ENCODE results near the gene DLGAP4. TPM values are rescaled to one million over a fixed set of nuclear protein-coding genes. Genes with fewer than 3 reads are reported as not detected.

The DLGAP4 gene
- total RNA-seq, 4 donors from 2014 or later, result 18.8 to 46.7 (median 45.0) TPM

GRCh38 chr20:36490191-36490590, 184.1 kb downstream of the DLGAP4 start:
- Histone ChIP-seq H3K27ac (peak overlapping the region; percentile 68 to 96 (median 91)), H3K4me3 (no peak overlapping the region), H3K9me3 (no peaks in the 10 kb centered on the region), H3K4me1 (peaks cover 82 to 94% of the 10 kb centered on the region in 2 donors), H3K36me3 (no peaks in the 10 kb centered on the region), H3K27me3 (no peaks in the 10 kb centered on the region)
- in situ Hi-C loops (cut with MboI; ENCODE audit: low sequenced_read_pairs in 4 of 4) (no loop called here), intact Hi-C loops (cut with DNase I; ENCODE audit: low total_unique reads) (loop anchor here (5.0 kb wide), 1 partner anchor 33 kb away; no protein-coding TSS in a partner anchor)
- no peak for DNase-seq
- no peak for ATAC-seq
- TF ChIP-seq CTCF (IDR thresholded peaks at IDR 0.05 in 4 of 5, conservative IDR thresholded peaks at IDR 0.05 in 1 of 5) (no peak), POLR2A (IDR thresholded peaks at IDR 0.05) (no peak)

- DNase-seq (no peak), ATAC-seq (peak in 1 of 2 donors; percentile 13)
- in situ Hi-C loops (cut with MboI; ENCODE audit: low sequenced_read_pairs in 4 of 4), result no loop called here
- Histone ChIP-seq H3K9me3 (no peaks in the 10 kb centered on the region), H3K36me3 (peaks cover 0 to 10% of the 10 kb centered on the region in 2 donors), H3K27me3 (no peaks in the 10 kb centered on the region), H3K4me3 (no peak overlapping the region), H3K4me1 (peaks cover 63 to 79% of the 10 kb centered on the region in 2 donors), H3K27ac (peak overlapping the region; percentile 89 to 96 (median 92))
- intact Hi-C loops (cut with DNase I; ENCODE audit: low total_unique reads), result loop anchor here (5.0 kb wide), 1 partner anchor 35 kb away; no protein-coding TSS in a partner anchor
- no peak for TF ChIP-seq POLR2A (IDR thresholded peaks at IDR 0.05)
- no peak for TF ChIP-seq CTCF (IDR thresholded peaks at IDR 0.05 in 4 of 5, conservative IDR thresholded peaks at IDR 0.05 in 1 of 5)
Observed at GRCh38 chr20:36491901-36492617, 185.9 kb downstream of the DLGAP4 start.

GRCh38 chr20:36493051-36493800, 187.1 kb downstream of the DLGAP4 start:
- ATAC-seq, result peak; percentile 31 to 33
- H3K27ac ChIP-seq, result peak overlapping the region; percentile 89 to 96 (median 92)
- peaks cover 0 to 22% of the 10 kb centered on the region in 2 donors for H3K36me3 ChIP-seq
- TF ChIP-seq POLR2A (IDR thresholded peaks at IDR 0.05) (peak; percentile 64 to 69), CTCF (IDR thresholded peaks at IDR 0.05 in 4 of 5, conservative IDR thresholded peaks at IDR 0.05 in 1 of 5) (peak; percentile 13 to 64 (median 58))
- H3K9me3 ChIP-seq, result no peaks in the 10 kb centered on the region
- H3K4me1 ChIP-seq, result peaks cover 52 to 68% of the 10 kb centered on the region in 2 donors
- H3K27me3 ChIP-seq, result no peaks in the 10 kb centered on the region
- intact Hi-C loops (cut with DNase I; ENCODE audit: low total_unique reads), result loop anchor here (5.0 kb wide), 1 partner anchor 36 kb away; no protein-coding TSS in a partner anchor
- in situ Hi-C loops (cut with MboI; ENCODE audit: low sequenced_read_pairs in 4 of 4), result no loop called here
- DNase-seq, result peak in 1 of 2 donors; percentile 41
- peak overlapping the region in 1 of 4 donors; percentile 22 for H3K4me3 ChIP-seq

DNA sequence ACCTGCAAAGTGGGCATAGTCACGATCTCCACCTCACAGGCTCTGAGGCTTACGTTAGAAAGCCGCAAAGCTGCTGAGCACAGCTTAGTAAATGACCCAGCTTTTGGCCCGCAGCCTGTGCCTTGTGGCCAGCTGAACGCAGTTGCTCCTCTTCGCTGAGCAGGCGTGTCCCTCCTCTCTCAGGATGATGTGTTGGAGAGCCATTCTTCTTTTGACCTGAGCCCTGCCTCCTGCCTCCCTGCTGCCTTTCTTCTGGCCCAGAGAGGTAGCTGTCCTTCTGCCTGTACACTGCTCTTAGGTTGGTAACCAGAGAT, 187.6 kb downstream of the DLGAP4 start:
- H3K9me3 ChIP-seq, result no peaks in the 10 kb centered on the region
- intact Hi-C loops (cut with DNase I; ENCODE audit: low total_unique reads) (loop anchor here (5.0 kb wide), 1 partner anchor 36 kb away; no protein-coding TSS in a partner anchor), in situ Hi-C loops (cut with MboI; ENCODE audit: low sequenced_read_pairs in 4 of 4) (no loop called here)
- H3K27ac ChIP-seq, result peak overlapping the region; percentile 89 to 96 (median 92)
- H3K4me3 ChIP-seq, result peak overlapping the region in 1 of 4 donors; percentile 22
- peaks cover 52 to 62% of the 10 kb centered on the region in 2 donors for H3K4me1 ChIP-seq
- peaks cover 0 to 27% of the 10 kb centered on the region in 2 donors for H3K36me3 ChIP-seq
- no peaks in the 10 kb centered on the region for H3K27me3 ChIP-seq
- DNase-seq, result peak; percentile 82 to 91
- peak; percentile 88 to 91 for ATAC-seq
- TF ChIP-seq CTCF (IDR thresholded peaks at IDR 0.05 in 4 of 5, conservative IDR thresholded peaks at IDR 0.05 in 1 of 5) (no peak), POLR2A (IDR thresholded peaks at IDR 0.05) (no peak)

Data from gastrocnemius medialis (tissue), 4 donors.